ENCODE data around the gene MCC.

DNA sequence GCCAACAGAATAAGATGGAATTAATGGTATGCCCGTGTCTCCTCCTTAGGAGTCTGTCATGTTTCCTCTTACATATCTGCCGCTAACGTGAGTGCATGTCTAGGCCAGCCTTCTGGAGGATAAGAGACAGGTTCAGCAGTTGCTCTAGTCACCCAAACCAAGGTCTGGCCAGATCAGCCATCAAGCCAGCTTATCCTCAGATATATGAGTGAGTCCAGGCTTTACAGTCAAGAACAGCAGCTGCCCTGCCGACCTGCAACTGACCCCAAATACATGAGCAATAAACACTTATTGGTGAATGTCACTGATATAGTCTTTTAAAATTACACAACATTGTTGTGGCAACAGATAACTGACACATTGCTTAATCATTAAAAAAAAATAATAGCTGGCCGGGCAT lies 177.0 kb downstream of the MCC start:
- TF ChIP-seq, protein P1, sequence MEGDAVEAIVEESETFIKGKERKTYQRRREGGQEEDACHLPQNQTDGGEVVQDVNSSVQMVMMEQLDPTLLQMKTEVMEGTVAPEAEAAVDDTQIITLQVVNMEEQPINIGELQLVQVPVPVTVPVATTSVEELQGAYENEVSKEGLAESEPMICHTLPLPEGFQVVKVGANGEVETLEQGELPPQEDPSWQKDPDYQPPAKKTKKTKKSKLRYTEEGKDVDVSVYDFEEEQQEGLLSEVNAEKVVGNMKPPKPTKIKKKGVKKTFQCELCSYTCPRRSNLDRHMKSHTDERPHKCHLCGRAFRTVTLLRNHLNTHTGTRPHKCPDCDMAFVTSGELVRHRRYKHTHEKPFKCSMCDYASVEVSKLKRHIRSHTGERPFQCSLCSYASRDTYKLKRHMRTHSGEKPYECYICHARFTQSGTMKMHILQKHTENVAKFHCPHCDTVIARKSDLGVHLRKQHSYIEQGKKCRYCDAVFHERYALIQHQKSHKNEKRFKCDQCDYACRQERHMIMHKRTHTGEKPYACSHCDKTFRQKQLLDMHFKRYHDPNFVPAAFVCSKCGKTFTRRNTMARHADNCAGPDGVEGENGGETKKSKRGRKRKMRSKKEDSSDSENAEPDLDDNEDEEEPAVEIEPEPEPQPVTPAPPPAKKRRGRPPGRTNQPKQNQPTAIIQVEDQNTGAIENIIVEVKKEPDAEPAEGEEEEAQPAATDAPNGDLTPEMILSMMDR (conservative IDR thresholded peaks at IDR 0.05; ENCODE audit: low read length): no peak
- no peak for TF ChIP-seq EZH2phosphoT487 (IDR thresholded peaks at IDR 0.05; ENCODE audit: borderline replicate concordance, low read depth, low read length)
